GM12892 (cell line): ENCODE results near the gene WDR91.
"Not testable (repeated sequence)": the region's sequence is repeated elsewhere in the genome, so short reads cannot be mapped to it uniquely, and the experiment has no call there.

Source experiments
- POLR2A ChIP-seq: IDR thresholded peaks from 2 replicates; pipeline ENCODE4 v1.6.1; 2011; ENCODE audit warnings: low read depth, low read length, control low read depth
- POLR2AphosphoS5 ChIP-seq: IDR thresholded peaks from 2 replicates; pipeline ENCODE4 v1.6.1; 2011; ENCODE audit warnings: low read depth, low read length, control low read depth

DNA sequence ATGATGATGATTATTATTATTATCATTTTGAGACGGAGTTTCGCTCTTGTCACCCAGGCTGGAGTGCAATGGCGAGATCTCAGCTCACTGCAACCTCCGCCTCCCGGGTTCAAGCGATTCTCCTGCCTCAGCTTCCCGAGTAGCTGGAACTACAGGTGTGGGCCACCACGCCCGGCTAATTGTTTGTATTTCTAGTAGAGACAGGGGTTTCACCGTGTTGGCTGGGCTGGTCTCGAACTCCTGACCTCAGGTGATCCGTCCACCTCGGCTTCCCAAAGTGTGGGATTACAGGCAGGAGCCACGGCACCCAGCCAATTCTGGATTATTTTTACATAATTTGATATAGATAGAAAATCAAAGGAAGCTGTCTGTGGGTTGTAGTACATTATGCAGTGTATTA lies 22.8 kb upstream of the WDR91 start:
- not testable (repeated sequence) for TF ChIP-seq POLR2A, POLR2AphosphoS5
